ENCODE measurements around the gene RGS7BP.

RGS7BP gene

DNA sequence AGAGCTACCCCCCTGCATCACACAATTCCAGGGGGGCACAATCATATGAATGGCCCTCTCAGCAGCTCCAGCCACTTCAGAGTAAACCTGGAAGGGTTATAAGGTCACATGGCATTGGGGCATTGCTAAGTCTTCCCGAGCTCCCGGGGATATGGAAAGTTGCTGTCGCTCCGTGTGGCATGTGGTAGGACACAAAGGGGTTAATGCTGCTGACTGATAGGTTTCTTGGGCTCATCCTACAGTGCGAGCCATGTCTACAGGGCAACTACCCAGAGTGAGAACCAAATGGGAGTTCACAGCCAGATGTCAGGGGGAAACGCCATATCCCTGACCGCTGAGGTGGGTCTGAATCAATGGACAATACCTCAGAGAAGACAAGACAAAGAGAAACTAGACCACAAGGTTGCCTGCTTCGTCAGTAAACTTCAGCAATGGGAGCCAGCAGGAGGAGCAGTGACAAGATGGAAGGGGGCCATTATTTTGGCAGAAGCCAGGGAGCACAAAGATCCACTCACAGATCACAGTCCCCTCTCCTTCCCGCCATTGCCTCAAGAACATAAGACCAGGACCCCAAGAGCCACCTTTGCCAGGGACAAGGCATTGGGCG is 132.1 kb downstream of the RGS7BP start:
- Histone ChIP-seq H4K20me1 (ENCODE audit: insufficient read depth, low read length) (no peaks in the 10 kb centered on the region), H3K4me1 (ENCODE audit: low read length) (no peaks in the 10 kb centered on the region), H3K27ac (ENCODE audit: low read length) (no peak overlapping the region), H3K9me3 (replicated peaks; ENCODE audit: insufficient read depth, low read length) (no peaks in the 10 kb centered on the region), H3F3A (ENCODE audit: insufficient read depth, low read length) (no peaks in the 10 kb centered on the region), H3K79me2 (ENCODE audit: low read length) (no peaks in the 10 kb centered on the region), H3K27me3 (replicated peaks; ENCODE audit: insufficient read depth, low read length) (no peaks in the 10 kb centered on the region), H2AFZ (ENCODE audit: low read length) (no peak overlapping the region), H3K9me2 (replicated peaks; ENCODE audit: insufficient read depth, low read length) (no peaks in the 10 kb centered on the region), H3K36me3 (replicated peaks; ENCODE audit: insufficient read depth, low read length) (no peaks in the 10 kb centered on the region), H3K4me3 (ENCODE audit: low read length) (no peak overlapping the region), H3K9ac (ENCODE audit: low read length) (no peak overlapping the region), H3K4me2 (ENCODE audit: low read depth, low read length) (no peak overlapping the region)
- TF ChIP-seq, protein P1, sequence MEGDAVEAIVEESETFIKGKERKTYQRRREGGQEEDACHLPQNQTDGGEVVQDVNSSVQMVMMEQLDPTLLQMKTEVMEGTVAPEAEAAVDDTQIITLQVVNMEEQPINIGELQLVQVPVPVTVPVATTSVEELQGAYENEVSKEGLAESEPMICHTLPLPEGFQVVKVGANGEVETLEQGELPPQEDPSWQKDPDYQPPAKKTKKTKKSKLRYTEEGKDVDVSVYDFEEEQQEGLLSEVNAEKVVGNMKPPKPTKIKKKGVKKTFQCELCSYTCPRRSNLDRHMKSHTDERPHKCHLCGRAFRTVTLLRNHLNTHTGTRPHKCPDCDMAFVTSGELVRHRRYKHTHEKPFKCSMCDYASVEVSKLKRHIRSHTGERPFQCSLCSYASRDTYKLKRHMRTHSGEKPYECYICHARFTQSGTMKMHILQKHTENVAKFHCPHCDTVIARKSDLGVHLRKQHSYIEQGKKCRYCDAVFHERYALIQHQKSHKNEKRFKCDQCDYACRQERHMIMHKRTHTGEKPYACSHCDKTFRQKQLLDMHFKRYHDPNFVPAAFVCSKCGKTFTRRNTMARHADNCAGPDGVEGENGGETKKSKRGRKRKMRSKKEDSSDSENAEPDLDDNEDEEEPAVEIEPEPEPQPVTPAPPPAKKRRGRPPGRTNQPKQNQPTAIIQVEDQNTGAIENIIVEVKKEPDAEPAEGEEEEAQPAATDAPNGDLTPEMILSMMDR (IDR thresholded peaks at IDR 0.05; ENCODE audit: low read length), result no peak
- TF ChIP-seq EZH2phosphoT487 (IDR thresholded peaks at IDR 0.05; ENCODE audit: low read length) (no peak), EZH2 (optimal IDR thresholded peaks at IDR 0.05; ENCODE audit: low read depth, low read length) (no peak)
- DNase-seq, result no peak

DNA sequence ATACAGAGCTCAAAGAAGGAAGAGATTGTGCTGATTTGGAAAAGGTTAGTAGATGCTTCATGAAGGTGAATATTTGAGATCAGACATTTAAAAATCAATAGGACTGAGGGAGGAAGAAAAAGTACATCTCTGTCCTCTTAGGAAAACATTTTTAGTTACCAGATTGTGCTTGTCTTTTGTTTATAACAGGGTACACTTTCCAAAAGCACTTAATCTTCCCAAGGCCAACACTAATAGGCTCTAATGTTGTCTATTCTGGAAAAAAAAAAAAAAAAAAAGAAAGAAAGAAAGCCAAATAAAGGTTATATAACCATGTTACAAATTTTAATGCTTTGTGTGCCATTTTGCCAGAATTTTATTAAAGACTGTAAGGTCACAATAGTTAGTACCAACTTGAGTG is 139.0 kb downstream of the RGS7BP start:
- Histone ChIP-seq H3K27me3 (replicated peaks; ENCODE audit: insufficient read depth, low read length) (no peaks in the 10 kb centered on the region), H4K20me1 (ENCODE audit: insufficient read depth, low read length) (no peaks in the 10 kb centered on the region), H3K9ac (ENCODE audit: low read length) (no peak overlapping the region), H3K79me2 (ENCODE audit: low read length) (no peaks in the 10 kb centered on the region), H3K36me3 (replicated peaks; ENCODE audit: insufficient read depth, low read length) (no peaks in the 10 kb centered on the region), H3K9me2 (replicated peaks; ENCODE audit: insufficient read depth, low read length) (no peaks in the 10 kb centered on the region), H3K4me1 (ENCODE audit: low read length) (no peaks in the 10 kb centered on the region), H3F3A (ENCODE audit: insufficient read depth, low read length) (no peaks in the 10 kb centered on the region), H3K9me3 (replicated peaks; ENCODE audit: insufficient read depth, low read length) (no peaks in the 10 kb centered on the region), H2AFZ (ENCODE audit: low read length) (no peak overlapping the region), H3K4me3 (ENCODE audit: low read length) (no peak overlapping the region), H3K27ac (ENCODE audit: low read length) (no peak overlapping the region), H3K4me2 (ENCODE audit: low read depth, low read length) (no peak overlapping the region)
- TF ChIP-seq, protein P1 (IDR thresholded peaks at IDR 0.05; ENCODE audit: low read length), result no peak
- TF ChIP-seq EZH2 (optimal IDR thresholded peaks at IDR 0.05; ENCODE audit: low read depth, low read length) (no peak), EZH2phosphoT487 (IDR thresholded peaks at IDR 0.05; ENCODE audit: low read length) (no peak)
- DNase-seq, result no peak

DNA sequence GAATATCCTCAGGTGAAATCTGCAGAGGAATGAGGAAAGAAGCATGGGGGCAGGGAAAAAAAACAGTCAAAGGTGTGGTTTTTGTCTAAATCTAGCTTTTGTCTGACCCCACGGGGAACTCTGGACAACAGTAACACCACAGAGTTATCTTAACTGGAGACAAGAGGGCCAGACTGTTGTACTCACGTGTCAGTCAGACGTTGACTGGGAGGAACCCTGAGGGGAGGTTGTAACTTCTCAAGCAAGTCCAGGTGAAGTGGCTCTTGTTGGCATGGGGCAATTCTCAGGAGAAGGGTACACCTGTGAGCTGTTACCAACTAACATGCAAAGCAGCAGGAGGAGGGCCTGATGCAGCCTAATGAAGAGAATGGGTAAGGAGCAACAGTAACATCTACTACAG is 140.4 kb downstream of the RGS7BP start:
- no peak for DNase-seq
- H4K20me1 ChIP-seq (ENCODE audit: insufficient read depth, low read length), result no peaks in the 10 kb centered on the region
- H3K4me2 ChIP-seq (ENCODE audit: low read depth, low read length), result no peak overlapping the region
- H3K9me3 ChIP-seq (replicated peaks; ENCODE audit: insufficient read depth, low read length), result no peaks in the 10 kb centered on the region
- no peaks in the 10 kb centered on the region for H3K4me1 ChIP-seq (ENCODE audit: low read length)
- H2AFZ ChIP-seq (ENCODE audit: low read length), result no peak overlapping the region
- no peak overlapping the region for H3K9ac ChIP-seq (ENCODE audit: low read length)
- no peaks in the 10 kb centered on the region for H3K79me2 ChIP-seq (ENCODE audit: low read length)
- H3K9me2 ChIP-seq (replicated peaks; ENCODE audit: insufficient read depth, low read length), result no peaks in the 10 kb centered on the region
- H3K4me3 ChIP-seq (ENCODE audit: low read length), result no peak overlapping the region
- TF ChIP-seq, protein P1 (IDR thresholded peaks at IDR 0.05; ENCODE audit: low read length), result no peak
- no peak for TF ChIP-seq EZH2phosphoT487 (IDR thresholded peaks at IDR 0.05; ENCODE audit: low read length)
- no peak for TF ChIP-seq EZH2 (optimal IDR thresholded peaks at IDR 0.05; ENCODE audit: low read depth, low read length)
- no peaks in the 10 kb centered on the region for H3K36me3 ChIP-seq (replicated peaks; ENCODE audit: insufficient read depth, low read length)
- no peak overlapping the region for H3K27ac ChIP-seq (ENCODE audit: low read length)
- H3K27me3 ChIP-seq (replicated peaks; ENCODE audit: insufficient read depth, low read length), result no peaks in the 10 kb centered on the region
- no peaks in the 10 kb centered on the region for H3F3A ChIP-seq (ENCODE audit: insufficient read depth, low read length)

Data from MM.1S (cell line).